ENCODE measurements around the gene EZH2. TPM values are rescaled to one million over a fixed set of nuclear protein-coding genes. Genes with fewer than 3 reads are reported as not detected.

Gene EZH2
- total RNA-seq, 1 experiment from 2014 or later, result 48.1 TPM

GRCh38 chr7:148815612-148816011 lies 68.5 kb downstream of the EZH2 start:
- Mint-ChIP-seq H3K4me3 (ENCODE audit: unreplicated experiment) (no peak overlapping the region), H3K9me3 (ENCODE audit: unreplicated experiment) (no peaks in the 10 kb centered on the region), H3K27me3 (ENCODE audit: insufficient read depth, unreplicated experiment) (no peaks in the 10 kb centered on the region), H3K4me1 (ENCODE audit: insufficient read depth, unreplicated experiment) (peaks cover 7% of the 10 kb centered on the region), H3K27ac (ENCODE audit: low read depth, unreplicated experiment) (no peak overlapping the region), H3K36me3 (ENCODE audit: insufficient read depth, unreplicated experiment) (peaks cover 51% of the 10 kb centered on the region)
- TF ChIP-seq CTCF (IDR thresholded peaks at IDR 0.05; ENCODE audit: unreplicated experiment), result no peak
- intact Hi-C loops (cut with micrococcal nuclease), result no loop called here
- DNase-seq (ENCODE audit: unreplicated experiment), result no peak
- ChIA-PET CTCF (interaction anchor here (0.6 kb wide), 2 partner anchors 31 to 240 kb away, joined by 3 read pairs; no protein-coding TSS in a partner anchor), POLR2A (interaction anchor here (1.1 kb wide), 1 partner anchor 16 kb away, joined by 3 read pairs; no protein-coding TSS in a partner anchor)
- BruUV-seq (replicated peaks), result no TSS peak

GRCh38 chr7:148814922-148815559 lies 69.0 kb downstream of the EZH2 start:
- DNase-seq (ENCODE audit: unreplicated experiment), result no peak
- ChIA-PET CTCF (interaction anchor here (0.6 to 0.9 kb wide), 3 partner anchors 9 to 239 kb away, joined by 3 read pairs; no protein-coding TSS in a partner anchor), POLR2A (interaction anchor here (1.1 kb wide), 1 partner anchor 15 kb away, joined by 3 read pairs; no protein-coding TSS in a partner anchor)
- no peak for TF ChIP-seq CTCF (IDR thresholded peaks at IDR 0.05; ENCODE audit: unreplicated experiment)
- no TSS peak for BruUV-seq (replicated peaks)
- peaks cover 4% of the 10 kb centered on the region for H3K4me1 Mint-ChIP-seq (ENCODE audit: insufficient read depth, unreplicated experiment)
- H3K36me3 Mint-ChIP-seq (ENCODE audit: insufficient read depth, unreplicated experiment), result peaks cover 56% of the 10 kb centered on the region
- no peaks in the 10 kb centered on the region for H3K9me3 Mint-ChIP-seq (ENCODE audit: unreplicated experiment)
- H3K27me3 Mint-ChIP-seq (ENCODE audit: insufficient read depth, unreplicated experiment), result no peaks in the 10 kb centered on the region
- no peak overlapping the region for H3K4me3 Mint-ChIP-seq (ENCODE audit: unreplicated experiment)
- intact Hi-C loops (cut with micrococcal nuclease), result no loop called here
- H3K27ac Mint-ChIP-seq (ENCODE audit: low read depth, unreplicated experiment), result no peak overlapping the region

- H3K9me3 Mint-ChIP-seq (ENCODE audit: unreplicated experiment), result no peaks in the 10 kb centered on the region
- no peak overlapping the region for H3K4me3 Mint-ChIP-seq (ENCODE audit: unreplicated experiment)
- no peak for TF ChIP-seq CTCF (IDR thresholded peaks at IDR 0.05; ENCODE audit: unreplicated experiment)
- no peak for DNase-seq (ENCODE audit: unreplicated experiment)
- H3K27ac Mint-ChIP-seq (ENCODE audit: low read depth, unreplicated experiment), result no peak overlapping the region
- ChIA-PET CTCF (interaction anchor here (0.6 to 1.2 kb wide), 3 partner anchors 8 to 53 kb away, joined by 3 to 9 read pairs (median 3); no protein-coding TSS in a partner anchor), POLR2A (interaction anchor here (0.6 kb wide), 1 partner anchor 29 kb away, joined by 3 read pairs; no protein-coding TSS in a partner anchor)
- no peaks in the 10 kb centered on the region for H3K4me1 Mint-ChIP-seq (ENCODE audit: insufficient read depth, unreplicated experiment)
- intact Hi-C loops (cut with micrococcal nuclease), result no loop called here
- peaks cover 60% of the 10 kb centered on the region for H3K36me3 Mint-ChIP-seq (ENCODE audit: insufficient read depth, unreplicated experiment)
- BruUV-seq (replicated peaks), result no TSS peak
- no peaks in the 10 kb centered on the region for H3K27me3 Mint-ChIP-seq (ENCODE audit: insufficient read depth, unreplicated experiment)
Observed at GRCh38 chr7:148813890-148814289, 70.2 kb downstream of the EZH2 start.

- no peaks in the 10 kb centered on the region for H3K9me3 Mint-ChIP-seq (ENCODE audit: unreplicated experiment)
- no peak overlapping the region for H3K27ac Mint-ChIP-seq (ENCODE audit: low read depth, unreplicated experiment)
- no TSS peak for BruUV-seq (replicated peaks)
- CTCF ChIA-PET, result interaction anchor here (1.1 kb wide), 1 partner anchor 23 kb away, joined by 4 read pairs; no protein-coding TSS in a partner anchor
- POLR2A ChIA-PET, result interaction anchor here (1.1 kb wide), 1 partner anchor 30 kb away, joined by 5 read pairs; no protein-coding TSS in a partner anchor
- no peaks in the 10 kb centered on the region for H3K4me1 Mint-ChIP-seq (ENCODE audit: insufficient read depth, unreplicated experiment)
- intact Hi-C loops (cut with micrococcal nuclease), result no loop called here
- no peaks in the 10 kb centered on the region for H3K27me3 Mint-ChIP-seq (ENCODE audit: insufficient read depth, unreplicated experiment)
- no peak for TF ChIP-seq CTCF (IDR thresholded peaks at IDR 0.05; ENCODE audit: unreplicated experiment)
- H3K4me3 Mint-ChIP-seq (ENCODE audit: unreplicated experiment), result no peak overlapping the region
- peaks cover 62% of the 10 kb centered on the region for H3K36me3 Mint-ChIP-seq (ENCODE audit: insufficient read depth, unreplicated experiment)
- DNase-seq (ENCODE audit: unreplicated experiment), result no peak
Observed at GRCh38 chr7:148811892-148812291, 72.2 kb downstream of the EZH2 start.

Data from MCF 10A (cell line).